ENCODE data around the gene ZNF169. TPM values are rescaled to one million over a fixed set of nuclear protein-coding genes. Genes with fewer than 3 reads are reported as not detected.
A peak's percentile ranks its signal among the peaks of the same experiment; 100 is the strongest.
"Not testable (repeated sequence)": the region's sequence is repeated elsewhere in the genome, so short reads cannot be mapped to it uniquely, and the experiment has no call there.

ZNF169 gene
- total RNA-seq, 8 experiments from 2014 or later: 3.0 to 11.9 (median 4.9) TPM

DNA sequence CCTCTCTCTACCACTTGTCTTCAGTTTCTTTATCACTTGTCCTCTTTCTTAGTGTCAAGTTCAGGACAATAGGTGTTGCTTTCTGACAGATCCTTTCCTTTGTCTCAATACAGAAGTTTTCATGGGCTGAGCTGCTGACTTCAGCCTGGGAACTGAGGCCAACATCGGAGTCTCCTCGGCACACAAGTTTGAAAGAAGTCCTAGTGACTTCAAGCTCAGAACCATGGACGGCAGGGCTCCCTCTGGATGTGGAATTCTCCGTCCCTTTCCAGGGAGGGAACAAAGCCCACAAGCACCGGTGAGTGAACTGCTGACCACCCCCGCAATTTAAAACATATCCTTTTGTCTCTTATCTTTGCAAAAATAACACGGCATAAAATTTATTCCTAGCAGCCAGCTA lies 79.6 kb downstream of the ZNF169 start:
- in situ Hi-C loops (cut with MboI; ENCODE audit: low pct_unique_long_range_greater_than_20kb in 2 of 9, low sequenced_read_pairs in 9 of 9, unreplicated experiment in 9 of 9); H3K4me1 ChIP-seq (replicated peaks in 1 of 2); H3K27ac ChIP-seq; H3K4me3 ChIP-seq; ATAC-seq (replicated peaks in 6 of 8): not testable (repeated sequence)
- WGBS, 10 experiments: 29 to 100% (median 80%) methylated on average over 1 to 3 of the region's 7 CpGs; no CpG with 5 or more reads in 7 of the 10 experiments

DNA sequence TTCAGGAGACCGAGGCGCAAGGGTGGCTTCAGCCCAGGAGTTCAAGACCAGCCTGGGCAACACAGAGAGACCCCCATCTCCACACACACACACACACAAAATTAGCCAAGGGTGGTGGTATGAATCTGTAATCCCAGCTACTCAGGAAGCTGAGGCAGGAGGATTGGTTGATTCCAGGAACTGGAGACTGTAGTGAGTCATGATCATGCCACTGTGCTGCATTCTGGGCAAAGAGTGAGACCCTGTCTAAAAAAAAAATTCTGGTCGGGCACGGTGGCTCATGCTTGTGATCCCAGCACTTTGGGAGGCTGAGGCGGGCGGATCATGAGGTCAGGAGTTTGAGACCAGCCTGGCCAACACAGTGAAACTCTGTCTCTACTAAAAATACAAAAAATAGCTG lies 80.6 kb downstream of the ZNF169 start:
- in situ Hi-C loops (cut with MboI; ENCODE audit: low pct_unique_long_range_greater_than_20kb in 2 of 9, low sequenced_read_pairs in 9 of 9, unreplicated experiment in 9 of 9); H3K4me3 ChIP-seq; ATAC-seq (replicated peaks in 6 of 8); H3K4me1 ChIP-seq (replicated peaks in 1 of 2); H3K27ac ChIP-seq: not testable (repeated sequence)
- WGBS, 10 experiments: 80 to 90% methylated on average over 2 of the region's 6 CpGs; no CpG with 5 or more reads in 8 of the 10 experiments

GRCh38 chr9:94340750-94341149 lies 81.7 kb downstream of the ZNF169 start:
- H3K27ac ChIP-seq; H3K4me1 ChIP-seq (replicated peaks in 1 of 2); ATAC-seq (replicated peaks in 6 of 8); H3K4me3 ChIP-seq; in situ Hi-C loops (cut with MboI; ENCODE audit: low pct_unique_long_range_greater_than_20kb in 2 of 9, low sequenced_read_pairs in 9 of 9, unreplicated experiment in 9 of 9): not testable (repeated sequence)
- WGBS, 10 experiments: no CpG with 5 or more reads among the region's 6 CpGs

- H3K27ac ChIP-seq; in situ Hi-C loops (cut with MboI; ENCODE audit: low pct_unique_long_range_greater_than_20kb in 2 of 9, low sequenced_read_pairs in 9 of 9, unreplicated experiment in 9 of 9); H3K4me3 ChIP-seq; ATAC-seq (replicated peaks in 6 of 8); H3K4me1 ChIP-seq (replicated peaks in 1 of 2): not testable (repeated sequence)
- no CpG with 5 or more reads among the region's 2 CpGs for WGBS, 10 experiments
These were observed 82.6 kb downstream of the ZNF169 start for GRCh38 chr9:94341703-94342102.

DNA sequence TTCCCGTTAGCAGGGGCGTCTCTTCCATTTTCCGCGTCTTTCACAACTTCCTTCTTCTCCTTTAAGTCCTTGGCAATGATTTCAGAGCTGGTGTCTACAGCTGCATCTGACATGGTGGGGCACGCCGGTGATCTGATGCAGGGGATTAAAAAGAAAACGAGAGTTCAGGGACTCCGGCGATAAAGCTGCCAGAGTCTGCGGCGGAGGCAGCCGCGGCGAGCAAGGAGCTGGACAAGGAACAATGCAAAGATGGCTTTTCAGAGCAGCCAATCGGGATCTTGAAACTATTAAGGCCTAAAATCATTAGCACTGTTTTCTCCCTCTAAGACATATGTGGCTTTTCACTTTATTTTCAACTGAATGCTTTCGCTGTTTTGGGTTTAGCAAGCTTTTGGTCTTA lies 88.4 kb downstream of the ZNF169 start:
- H3K4me1 ChIP-seq (replicated peaks in 1 of 2); in situ Hi-C loops (cut with MboI; ENCODE audit: low pct_unique_long_range_greater_than_20kb in 2 of 9, low sequenced_read_pairs in 9 of 9, unreplicated experiment in 9 of 9); ATAC-seq (replicated peaks in 6 of 8); H3K27ac ChIP-seq; H3K4me3 ChIP-seq: not testable (repeated sequence)
- WGBS, 10 experiments: 76 to 93% methylated on average over 5 to 8 of the region's 16 CpGs; no CpG with 5 or more reads in 8 of the 10 experiments

- H3K4me1 ChIP-seq (replicated peaks in 1 of 2); H3K27ac ChIP-seq; in situ Hi-C loops (cut with MboI; ENCODE audit: low pct_unique_long_range_greater_than_20kb in 2 of 9, low sequenced_read_pairs in 9 of 9, unreplicated experiment in 9 of 9); H3K4me3 ChIP-seq: not testable (repeated sequence)
- peak in 5 of 8 experiments; percentile 86 to 100 (median 96) for ATAC-seq (replicated peaks in 6 of 8)
- WGBS, 10 experiments: no CpG with 5 or more reads among the region's 3 CpGs
These were observed 89.7 kb downstream of the ZNF169 start for GRCh38 chr9:94348754-94349153.

Other genes starting within 250 kb of the ZNF169 start
- 10 to 100 TPM in 6 of 8 experiments, 1 to 10 TPM in 2; 8.0 to 16.5 (median 13.2) TPM for gene PTPDC1, start 174.8 kb upstream of the ZNF169 start, total RNA-seq
- gene NUTM2F, start 69.3 kb downstream of the ZNF169 start, total RNA-seq: 1 to 10 TPM in 1 of 8 experiments, under 1 TPM in 4, not detected in 3; 0.17 to 1.0 (median 0.50) TPM

Data from motor neuron (in vitro differentiated cells).